ENCODE measurements around the gene IGFL3. TPM values are rescaled to one million over a fixed set of nuclear protein-coding genes. Genes with fewer than 3 reads are reported as not detected.
"Not testable (repeated sequence)": the region's sequence is repeated elsewhere in the genome, so short reads cannot be mapped to it uniquely, and the experiment has no call there.

Gene IGFL3
- total and polyA plus RNA-seq, 2 experiments from 2014 or later: 2.6 to 5.5 TPM

- not testable (repeated sequence) for H4K20me1 ChIP-seq (ENCODE audit: insufficient read depth, poor library complexity, severe bottlenecking); H3K27ac ChIP-seq; H3K79me2 ChIP-seq; H3K4me2 ChIP-seq; H3K36me3 ChIP-seq (replicated peaks; ENCODE audit: insufficient read depth, low read depth); H2AFZ ChIP-seq; H3K4me1 ChIP-seq (ENCODE audit: insufficient read depth); H3K4me3 ChIP-seq; H3K9me3 ChIP-seq (ENCODE audit: low read depth); H3K9me2 ChIP-seq (replicated peaks; ENCODE audit: insufficient read depth)
- TF ChIP-seq CTCF (IDR thresholded peaks at IDR 0.05; ENCODE audit: poor library complexity): peak; percentile 51
- 71% methylated on average over 35 of the region's 71 CpGs for WGBS (ENCODE audit: low lambda C conversion rate, missing lambda C conversion rate)
- peaks cover 29% of the 10 kb centered on the region for H3K27me3 ChIP-seq
- peak; percentile 49 for DNase-seq (ENCODE audit: low spot score)
Measured at GRCh38 chr19:46078573-46079332, 45.7 kb downstream of the IGFL3 start.

GRCh38 chr19:46077815-46078167 is 46.7 kb downstream of the IGFL3 start:
- 22% methylated on average over 6 of the region's 6 CpGs for WGBS (ENCODE audit: low lambda C conversion rate, missing lambda C conversion rate)
- no peaks in the 10 kb centered on the region for H3K9me2 ChIP-seq (replicated peaks; ENCODE audit: insufficient read depth)
- H3K27ac ChIP-seq: no peak overlapping the region
- no peaks in the 10 kb centered on the region for H3K36me3 ChIP-seq (replicated peaks; ENCODE audit: insufficient read depth, low read depth)
- DNase-seq (ENCODE audit: low spot score): no peak
- H3K4me1 ChIP-seq (ENCODE audit: insufficient read depth): no peaks in the 10 kb centered on the region
- no peak overlapping the region for H2AFZ ChIP-seq
- H3K9me3 ChIP-seq (ENCODE audit: low read depth): no peaks in the 10 kb centered on the region
- H3K27me3 ChIP-seq: peaks cover 29% of the 10 kb centered on the region
- TF ChIP-seq CTCF (IDR thresholded peaks at IDR 0.05; ENCODE audit: poor library complexity) (no peak), EZH2 (IDR thresholded peaks at IDR 0.05; ENCODE audit: borderline replicate concordance) (no peak), EZH2phosphoT487 (IDR thresholded peaks at IDR 0.05; ENCODE audit: low read depth, severe bottlenecking, unreplicated experiment) (no peak)
- H3K79me2 ChIP-seq: no peaks in the 10 kb centered on the region
- no peak overlapping the region for H3K4me3 ChIP-seq
- no peak overlapping the region for H3K4me2 ChIP-seq
- H4K20me1 ChIP-seq (ENCODE audit: insufficient read depth, poor library complexity, severe bottlenecking): no peaks in the 10 kb centered on the region

GRCh38 chr19:46076951-46077814 is 47.3 kb downstream of the IGFL3 start:
- TF ChIP-seq EZH2phosphoT487 (IDR thresholded peaks at IDR 0.05; ENCODE audit: low read depth, severe bottlenecking, unreplicated experiment) (no peak), CTCF (IDR thresholded peaks at IDR 0.05; ENCODE audit: poor library complexity) (peak; percentile 98), EZH2 (IDR thresholded peaks at IDR 0.05; ENCODE audit: borderline replicate concordance) (peak; percentile 67)
- Histone ChIP-seq H3K9me3 (ENCODE audit: low read depth) (no peaks in the 10 kb centered on the region), H3K4me3 (peak overlapping the region; percentile 8), H2AFZ (peak overlapping the region; percentile 51), H3K36me3 (replicated peaks; ENCODE audit: insufficient read depth, low read depth) (no peaks in the 10 kb centered on the region), H3K4me1 (ENCODE audit: insufficient read depth) (no peaks in the 10 kb centered on the region), H3K27ac (no peak overlapping the region), H4K20me1 (ENCODE audit: insufficient read depth, poor library complexity, severe bottlenecking) (no peaks in the 10 kb centered on the region), H3K79me2 (no peaks in the 10 kb centered on the region), H3K9me2 (replicated peaks; ENCODE audit: insufficient read depth) (no peaks in the 10 kb centered on the region), H3K4me2 (peak overlapping the region; percentile 84), H3K27me3 (peaks cover 29% of the 10 kb centered on the region)
- 3% methylated on average over 49 of the region's 50 CpGs for WGBS (ENCODE audit: low lambda C conversion rate, missing lambda C conversion rate)
- DNase-seq (ENCODE audit: low spot score): peak; percentile 91

Measured in hepatocyte (in vitro differentiated cells).